GM23338 (cell line): ENCODE measurements around the gene B4GAT1.

Experiments used
- CREB1 ChIP-seq: fragments of 250-450 bp; sonication (Bioruptor Pico); IDR thresholded peaks from 2 replicates; pipeline ENCODE4 v1.5.0; 2020; ENCODE audit warnings: low read depth, mild to moderate bottlenecking, moderate library complexity
- CTCF ChIP-seq, 2 experiments: fragments of 200-600 bp in 1 of 2; sonication (generic) in 1 of 2; conservative IDR thresholded peaks; 2 replicates each; pipeline versions ENCODE4 v1.5.1 to v1.6.1; 2016 to 2017; ENCODE audit warnings: antibody characterized with exemption in 2 of 2, low read depth in 2 of 2, mild to moderate bottlenecking in 2 of 2, moderate library complexity in 1 of 2
- EZH2 ChIP-seq: fragments of 200-600 bp; sonication (generic); IDR thresholded peaks from one replicate; pipeline ENCODE4 v1.8.0; 2017; ENCODE audit warnings: antibody characterized with exemption, mild to moderate bottlenecking, low read depth; ENCODE audit not compliant: unreplicated experiment
- EZH2phosphoT487 ChIP-seq: fragments of 200-600 bp; sonication (generic); IDR thresholded peaks from one replicate; pipeline ENCODE4 v1.8.1; 2018; ENCODE audit warnings: antibody characterized with exemption; ENCODE audit not compliant: unreplicated experiment
- NANOG ChIP-seq: IDR thresholded peaks from 2 replicates; pipeline ENCODE4 v1.6.1; 2016; ENCODE audit warnings: antibody characterized with exemption, borderline replicate concordance
- POLR2AphosphoS5 ChIP-seq: IDR thresholded peaks from 2 replicates; pipeline ENCODE4 v1.6.1; 2016; ENCODE audit warnings: antibody characterized with exemption, low read depth
- REST ChIP-seq: IDR thresholded peaks from one replicate; pipeline ENCODE4 v1.6.1; 2018; ENCODE audit warnings: antibody characterized with exemption; ENCODE audit not compliant: unreplicated experiment
- STAT1 ChIP-seq: IDR thresholded peaks from one replicate; pipeline ENCODE4 v1.6.1; 2016; ENCODE audit warnings: antibody characterized with exemption; ENCODE audit not compliant: unreplicated experiment
- ZNF331 ChIP-seq: fragments of 250-450 bp; sonication (Bioruptor Pico); IDR thresholded peaks from 2 replicates; pipeline ENCODE4 v1.5.0; 2020; ENCODE audit warnings: low read depth, mild to moderate bottlenecking, moderate library complexity

GRCh38 chr11:66323684-66324083 lies 23.7 kb downstream of the B4GAT1 start:
- TF ChIP-seq CTCF (conservative IDR thresholded peaks at IDR 0.05; ENCODE audit: low read depth in 2 of 2) (no peak), CREB1 (CRISPR knock-in tag) (no peak), EZH2 (no peak), REST (no peak), EZH2phosphoT487 (no peak), NANOG (no peak), STAT1 (no peak), POLR2AphosphoS5 (no peak), ZNF331 (no peak)
